HG03342 (cell line): ENCODE results near the gene ARL4A.
"Not testable (repeated sequence)": the region's sequence is repeated elsewhere in the genome, so short reads cannot be mapped to it uniquely, and the experiment has no call there.

Experiments used
- ATAC-seq: cut with Tn5 transposase; IDR thresholded peaks from one replicate; pipeline ENCODE4 v1.9.1; 2021; ENCODE audit warnings: mild to moderate bottlenecking, moderate library complexity; ENCODE audit not compliant: unreplicated experiment

ARL4A gene

DNA sequence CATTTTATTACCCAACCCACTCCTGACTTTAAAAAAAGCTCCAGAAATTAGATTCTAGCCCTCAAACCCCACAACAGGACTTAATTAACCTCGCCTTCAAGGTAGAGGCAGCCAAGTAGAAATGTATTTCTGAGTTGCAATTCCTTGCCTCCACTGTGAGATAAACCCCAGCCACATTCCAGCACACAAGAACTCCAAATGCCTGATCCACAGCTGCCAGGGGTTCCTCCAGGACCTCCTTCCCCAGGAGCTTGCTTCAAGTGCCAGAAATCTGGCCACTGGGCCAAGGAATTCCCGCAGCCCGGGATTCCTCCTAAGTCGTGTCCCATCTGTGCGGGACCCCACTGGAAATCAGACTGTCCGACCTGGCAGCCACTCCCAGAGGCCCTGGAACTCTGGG is 25.9 kb upstream of the ARL4A start:
- ATAC-seq = no peak

DNA sequence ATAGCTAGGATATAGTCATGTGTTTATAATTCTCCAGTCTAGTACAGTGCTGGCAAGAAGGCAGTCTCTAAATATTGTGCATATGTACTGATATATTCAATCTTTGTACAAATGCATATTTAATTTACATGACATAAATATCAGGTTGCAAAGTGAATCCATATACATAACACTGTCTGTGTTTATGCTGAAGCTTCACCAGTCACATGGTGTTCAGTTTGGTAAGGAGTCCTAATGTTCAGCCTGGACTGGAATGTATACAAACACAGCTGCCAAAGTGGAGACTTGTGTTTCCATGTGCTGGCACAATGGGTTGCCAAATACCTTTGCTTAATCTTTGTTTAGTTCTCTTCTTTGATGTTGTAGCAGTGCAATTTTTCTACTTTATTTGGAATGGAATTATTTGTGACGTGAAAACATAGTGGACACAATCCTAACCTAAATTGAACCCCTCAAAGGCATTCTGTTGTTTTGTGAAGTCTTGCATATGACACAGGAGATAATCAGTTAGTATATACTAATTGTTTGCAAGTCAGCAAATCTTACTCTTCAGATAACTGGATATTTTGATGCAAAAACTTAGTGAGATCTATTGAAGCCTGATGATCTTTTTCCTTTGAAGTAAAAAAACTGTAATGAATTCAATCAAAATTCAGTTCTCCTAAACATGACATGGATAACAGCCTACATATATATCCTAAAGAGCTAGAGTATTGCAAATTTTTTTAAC is 17.3 kb upstream of the ARL4A start:
- no peak for ATAC-seq

DNA sequence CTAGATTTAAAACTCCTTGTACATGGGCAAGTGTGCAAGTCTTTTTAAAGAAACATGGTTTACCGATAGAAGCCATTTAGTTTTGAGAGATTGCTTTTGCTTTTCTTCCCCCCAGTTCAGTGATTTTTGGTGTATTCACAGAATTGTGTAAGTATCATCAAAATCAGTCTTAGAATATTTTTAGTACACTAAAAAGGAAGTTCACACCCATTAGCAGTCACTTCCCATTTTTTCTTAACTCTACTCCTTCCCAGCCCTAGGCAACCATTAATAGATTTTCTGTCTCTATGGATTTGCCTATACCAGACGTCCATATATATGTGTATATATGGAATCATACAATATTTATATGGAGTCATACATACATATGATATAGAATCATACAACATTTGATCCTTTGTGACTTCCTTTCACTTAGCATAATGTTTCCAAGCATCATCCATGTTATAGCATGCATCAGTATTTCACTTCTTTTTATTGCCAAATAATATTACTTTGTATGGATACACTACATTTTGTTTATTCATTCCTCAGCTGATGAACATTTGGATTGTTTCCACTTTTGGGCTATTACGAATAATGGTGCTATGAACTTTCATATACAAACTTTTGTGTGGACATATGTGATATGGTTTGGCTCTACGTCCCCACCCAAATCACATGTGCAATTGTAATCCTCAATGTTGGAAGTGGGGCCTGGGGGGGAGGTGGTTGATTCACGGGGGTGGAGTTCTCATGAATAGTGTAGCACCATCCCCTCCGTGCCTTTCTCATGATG is 16.5 kb upstream of the ARL4A start:
- ATAC-seq = no peak

DNA sequence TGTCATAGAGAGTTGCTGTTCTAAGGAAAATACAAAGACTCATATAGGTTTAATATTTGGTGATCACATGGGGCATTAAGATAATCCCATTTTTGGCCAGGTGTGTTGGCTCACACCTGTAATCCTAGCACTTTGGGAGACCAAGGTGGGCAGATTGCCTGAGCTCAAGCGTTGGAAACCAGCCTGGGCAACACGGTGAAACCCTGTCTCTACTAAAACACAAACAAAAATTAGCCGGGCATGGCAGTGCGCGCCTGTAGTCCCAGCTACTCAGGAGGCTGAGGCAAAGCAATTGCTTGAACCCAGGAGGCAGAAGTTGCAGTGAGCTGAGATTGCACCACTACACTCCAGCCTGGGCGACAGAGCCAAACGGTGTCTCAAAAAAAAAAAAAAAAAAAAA is 14.0 kb upstream of the ARL4A start:
- not testable (repeated sequence) for ATAC-seq

DNA sequence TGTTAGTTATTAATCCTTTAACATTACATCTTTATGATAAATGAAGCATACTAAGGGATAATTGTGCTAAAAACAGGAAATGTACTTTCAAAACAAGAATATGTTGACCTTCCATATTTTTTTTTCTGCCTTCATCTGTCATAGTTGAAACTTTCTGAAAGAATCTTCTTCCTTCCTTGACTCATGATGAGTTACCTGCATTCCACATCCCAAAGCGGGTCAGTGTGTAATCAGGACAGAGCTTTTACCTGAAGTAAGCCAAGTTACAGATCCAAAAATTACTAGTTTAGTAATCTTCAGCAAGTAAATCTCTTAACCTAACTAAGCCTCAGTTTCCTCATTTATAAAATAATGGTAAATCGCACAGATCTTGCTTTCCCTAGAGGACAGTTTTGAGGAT is 13.4 kb upstream of the ARL4A start:
- no peak for ATAC-seq

DNA sequence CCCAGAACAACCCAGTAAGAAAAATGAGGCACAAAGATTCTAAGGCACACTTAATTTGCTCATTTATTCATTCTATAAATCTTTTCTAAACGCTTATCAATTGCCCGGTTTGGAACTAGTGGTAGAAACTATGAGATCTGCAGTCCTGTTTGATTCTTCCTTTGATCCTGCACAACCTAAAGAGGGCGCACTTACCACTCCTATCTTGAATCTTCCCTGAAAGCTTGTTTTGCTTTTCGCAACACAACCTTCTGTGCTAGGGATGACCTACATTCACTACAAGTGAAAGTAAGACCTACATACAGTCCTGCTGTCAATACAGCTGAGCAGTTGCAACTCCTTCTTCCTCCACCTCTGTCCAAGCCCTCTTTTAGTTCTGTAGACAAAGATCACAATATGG is 12.6 kb upstream of the ARL4A start:
- peak; percentile 44 for ATAC-seq

DNA sequence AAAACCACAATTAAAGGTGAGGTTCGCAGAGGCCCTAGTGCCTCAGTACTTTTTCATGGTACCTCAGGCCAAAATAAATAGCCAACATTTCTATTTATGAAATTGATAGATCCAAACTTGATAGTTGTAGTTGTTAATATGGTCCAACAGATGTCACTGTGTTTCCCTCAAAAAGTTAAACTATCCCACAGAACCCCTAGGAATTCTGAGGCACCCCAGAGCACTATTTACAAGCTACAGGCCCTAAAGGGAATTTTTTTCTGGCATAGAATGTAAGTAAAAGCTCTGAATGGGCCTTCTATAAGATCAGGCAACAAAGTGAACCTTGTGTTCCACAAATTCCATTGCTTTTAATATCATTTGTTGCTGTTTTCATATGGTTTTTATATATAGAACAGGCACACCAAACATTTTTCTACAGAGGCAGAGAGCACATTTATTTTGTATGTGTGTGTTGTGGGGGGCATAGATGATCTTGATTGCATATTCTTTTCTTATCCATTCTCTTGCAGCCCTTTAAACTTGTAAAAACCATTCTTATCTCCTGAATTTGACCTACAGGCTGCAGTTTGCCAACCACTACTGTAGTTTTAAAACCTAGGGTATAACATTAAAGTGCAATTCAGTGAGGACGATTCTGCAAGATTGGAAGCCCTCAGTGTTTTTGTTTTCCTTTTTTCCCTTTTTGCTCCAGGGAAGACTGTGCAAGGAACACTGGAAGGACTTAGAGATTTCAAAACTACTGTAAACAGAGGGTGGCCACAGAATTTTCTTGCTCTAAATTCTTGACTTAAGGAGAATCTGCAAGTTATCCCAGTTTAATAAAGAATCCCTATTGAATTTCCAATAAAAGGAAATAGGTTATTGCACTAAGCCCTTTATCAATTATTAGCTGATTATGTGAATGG is 3.5 kb upstream of the ARL4A start:
- ATAC-seq = no peak

DNA sequence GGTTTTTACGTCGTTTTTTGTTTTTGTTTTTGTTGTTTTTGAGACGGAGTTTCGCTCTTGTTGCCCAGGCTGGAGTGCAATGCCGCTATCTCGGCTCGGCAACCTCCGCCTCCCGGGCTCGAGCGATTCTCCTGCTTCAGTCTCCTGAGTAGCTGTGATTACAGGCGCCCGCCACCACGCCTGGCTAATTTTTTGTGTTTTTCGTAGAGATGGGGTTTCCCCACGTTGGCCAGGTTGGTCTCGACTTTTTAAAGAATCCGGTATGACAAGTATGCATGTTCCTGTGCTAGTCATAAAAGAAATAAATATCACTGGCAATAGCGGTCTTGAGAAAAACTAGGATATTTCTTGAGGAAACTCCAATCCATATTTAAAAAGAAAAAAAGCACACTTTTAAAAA is 2.7 kb upstream of the ARL4A start:
- no peak for ATAC-seq

DNA sequence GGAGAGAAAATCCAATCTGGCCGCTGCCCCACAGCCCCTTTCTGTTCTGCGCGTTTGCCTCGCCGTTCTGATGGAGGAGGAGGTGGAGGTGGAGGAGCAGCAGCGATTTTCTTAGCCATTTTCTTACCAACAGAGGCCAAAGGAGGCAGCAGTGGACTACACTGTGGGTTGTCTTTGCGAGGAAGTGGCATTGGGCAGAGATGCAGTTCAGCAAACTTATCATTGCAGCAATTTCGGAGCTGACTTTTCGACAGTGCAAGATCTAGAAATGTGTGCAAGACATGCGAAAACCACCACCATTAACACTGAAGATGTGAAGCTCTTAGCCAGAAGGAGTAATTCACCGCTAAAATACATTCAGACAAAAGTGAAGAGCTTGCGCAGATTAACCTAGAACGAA is 1.9 kb upstream of the ARL4A start:
- no peak for ATAC-seq

DNA sequence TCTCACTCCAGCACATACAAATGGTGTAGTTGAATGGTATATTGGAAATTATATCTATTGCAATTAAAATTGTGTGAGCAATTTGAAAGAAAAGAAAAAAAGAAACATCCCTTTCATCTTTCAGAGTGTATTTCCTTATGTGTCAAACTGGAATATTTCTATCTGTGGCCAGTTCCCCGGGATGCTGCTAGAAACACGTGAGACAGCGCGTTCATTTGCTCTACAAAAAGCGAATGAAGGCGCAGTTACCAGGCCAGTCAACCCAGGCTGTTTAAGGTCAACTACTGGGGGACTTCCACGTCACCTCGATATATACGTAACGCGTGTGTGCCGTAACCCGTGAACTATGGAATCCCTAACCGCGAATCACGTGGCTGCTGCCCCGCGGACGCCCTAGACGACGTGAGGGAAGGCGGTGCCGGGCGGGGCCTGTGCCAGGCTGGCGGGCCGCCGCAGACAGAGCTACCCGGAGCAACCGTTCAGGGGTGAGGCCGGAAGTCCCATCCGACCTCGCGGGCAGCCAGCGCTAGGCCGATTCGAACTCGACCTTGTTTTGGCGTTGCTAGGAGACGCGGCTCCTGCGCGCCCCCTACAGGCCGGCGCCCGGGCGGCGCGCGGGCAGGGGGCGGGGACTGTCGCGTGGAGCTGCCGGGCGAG is 1.1 kb upstream of the ARL4A start:
- ATAC-seq = peak; percentile 79

DNA sequence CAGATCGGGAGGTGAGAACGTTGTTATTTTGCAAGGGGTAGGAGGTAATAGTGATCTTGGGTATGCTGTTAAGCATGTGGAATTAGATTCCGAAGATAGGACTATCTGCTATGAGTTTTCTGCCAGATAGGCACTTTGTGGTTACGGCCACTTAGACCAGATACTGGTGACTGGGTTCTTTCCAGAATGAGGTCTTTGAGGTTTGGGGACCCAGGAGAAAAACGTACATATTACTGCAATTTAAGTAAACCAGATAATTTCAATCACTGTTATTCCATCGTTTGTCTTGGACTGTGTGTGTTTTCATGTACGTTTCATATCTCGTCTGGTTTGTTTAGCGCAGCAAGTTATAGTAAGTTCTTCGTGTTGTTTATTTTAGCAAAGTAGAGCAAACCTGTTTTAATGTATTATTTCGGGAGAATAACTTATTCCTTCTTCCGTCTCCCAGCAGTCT is 312 bp downstream of the ARL4A start:
- no peak for ATAC-seq

DNA sequence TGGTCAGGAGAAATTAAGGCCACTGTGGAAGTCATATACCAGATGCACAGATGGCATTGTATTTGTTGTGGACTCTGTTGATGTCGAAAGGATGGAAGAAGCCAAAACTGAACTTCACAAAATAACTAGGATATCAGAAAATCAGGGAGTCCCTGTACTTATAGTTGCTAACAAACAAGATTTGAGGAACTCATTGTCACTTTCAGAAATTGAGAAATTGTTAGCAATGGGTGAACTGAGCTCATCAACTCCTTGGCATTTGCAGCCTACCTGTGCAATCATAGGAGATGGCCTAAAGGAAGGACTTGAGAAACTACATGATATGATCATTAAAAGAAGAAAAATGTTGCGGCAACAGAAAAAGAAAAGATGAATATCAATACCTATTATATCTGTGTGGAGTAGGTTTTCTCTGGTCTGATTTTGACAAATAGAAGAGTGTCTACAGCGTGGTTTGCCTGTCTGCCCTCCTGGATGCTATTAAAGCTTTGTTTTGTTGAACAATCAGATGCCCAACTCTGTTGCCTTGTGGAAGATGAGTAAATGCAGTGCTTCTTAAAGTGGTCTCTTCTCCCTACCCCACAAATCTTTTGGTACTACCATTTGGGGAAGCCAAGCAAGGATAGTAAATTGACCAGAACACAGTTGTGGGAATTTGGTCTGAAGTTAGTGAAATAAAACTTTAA is 1.2 kb downstream of the ARL4A start:
- not testable (repeated sequence) for ATAC-seq

DNA sequence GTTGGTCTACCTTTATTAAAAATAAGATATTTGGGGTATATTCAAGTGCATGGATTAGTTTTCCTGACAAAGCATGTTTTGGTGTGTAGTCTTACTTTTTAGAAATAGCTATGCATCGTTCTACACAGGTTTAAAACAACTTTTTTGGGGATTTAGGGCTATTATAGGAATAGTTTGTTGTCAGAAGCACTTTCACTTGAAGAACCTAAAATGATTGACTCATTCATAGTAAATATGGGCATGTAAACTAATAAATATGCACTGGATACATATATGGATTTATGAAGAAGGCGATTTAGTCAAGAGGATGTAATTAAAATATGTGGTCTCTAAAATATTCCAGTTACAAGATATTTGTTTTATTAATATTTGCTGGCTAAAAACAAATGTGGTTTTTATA is 2.0 kb downstream of the ARL4A start:
- ATAC-seq = no peak

DNA sequence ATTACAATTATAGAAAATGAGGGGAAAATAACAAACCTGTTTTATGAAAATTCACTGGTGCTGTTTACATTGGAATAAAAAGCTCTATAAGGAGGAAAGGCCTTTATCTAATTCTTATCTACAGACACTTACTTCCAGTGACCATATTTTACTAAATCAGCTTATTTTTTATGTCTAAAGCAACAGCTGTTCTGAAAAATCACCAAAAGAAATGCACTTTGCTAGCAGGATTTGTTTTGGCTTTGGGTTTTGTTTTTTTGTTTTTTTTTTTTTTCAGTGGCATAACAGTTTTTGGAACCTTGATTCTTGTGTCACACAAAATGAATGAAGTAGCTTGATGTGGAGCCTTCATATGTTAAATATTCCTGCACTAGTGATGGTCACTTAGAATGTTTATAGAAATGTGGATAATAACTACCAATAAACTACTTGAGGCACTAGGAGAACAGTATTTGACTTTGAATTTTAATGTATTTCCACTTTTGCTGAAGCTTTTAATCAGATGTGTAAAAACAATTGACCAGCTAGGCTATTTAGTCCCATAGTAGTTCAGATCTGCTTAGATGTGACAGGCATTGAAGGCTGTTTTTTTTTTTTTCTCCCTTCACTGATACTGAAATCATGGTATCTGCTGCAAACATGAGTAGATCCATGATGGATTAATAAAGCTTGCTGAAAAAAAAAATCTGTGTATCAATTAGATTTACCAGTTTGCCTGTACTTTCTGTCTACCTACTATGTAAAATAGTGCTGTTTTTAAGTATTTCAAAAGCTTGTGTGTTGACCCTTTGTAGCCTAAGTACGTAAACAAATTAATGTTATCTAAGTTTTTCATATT is 2.8 kb downstream of the ARL4A start:
- ATAC-seq = no peak

DNA sequence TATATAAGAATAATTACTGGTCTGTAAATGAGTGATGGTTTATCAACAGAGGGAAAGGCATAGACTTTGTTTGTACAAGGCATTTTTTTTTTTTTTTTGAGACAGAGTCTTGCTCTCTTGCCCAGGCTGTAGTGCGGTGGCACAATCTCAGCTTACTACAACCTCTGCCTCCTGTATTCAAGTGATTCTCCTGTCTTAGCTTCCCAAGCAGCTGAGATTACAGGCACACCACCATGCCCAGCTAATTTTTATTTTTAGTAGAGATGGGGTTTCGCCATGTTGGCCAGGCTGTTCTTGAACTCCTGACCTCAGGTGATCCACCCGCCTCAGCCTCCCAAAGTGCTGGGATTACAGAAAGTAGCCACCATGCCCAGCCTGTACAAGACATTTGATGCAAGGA is 4.0 kb downstream of the ARL4A start:
- not testable (repeated sequence) for ATAC-seq

DNA sequence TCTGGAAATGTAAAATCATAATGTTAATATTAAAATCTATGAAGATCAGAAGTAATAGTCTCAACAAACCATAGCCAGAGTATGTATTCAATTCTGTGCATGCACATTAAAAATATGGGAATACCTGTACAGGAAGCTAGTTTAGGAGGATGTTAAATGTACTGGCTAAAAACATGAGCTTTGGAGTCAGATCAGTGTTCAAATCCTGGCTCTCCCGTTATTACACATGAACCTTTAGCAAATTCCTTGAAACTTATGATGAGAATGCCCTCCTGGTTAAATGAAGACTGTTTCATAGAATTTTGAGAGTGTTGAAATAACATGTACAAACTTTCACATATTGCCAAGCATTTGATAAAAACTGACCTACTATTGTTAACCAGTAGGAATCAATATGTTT is 4.6 kb downstream of the ARL4A start:
- no peak for ATAC-seq

DNA sequence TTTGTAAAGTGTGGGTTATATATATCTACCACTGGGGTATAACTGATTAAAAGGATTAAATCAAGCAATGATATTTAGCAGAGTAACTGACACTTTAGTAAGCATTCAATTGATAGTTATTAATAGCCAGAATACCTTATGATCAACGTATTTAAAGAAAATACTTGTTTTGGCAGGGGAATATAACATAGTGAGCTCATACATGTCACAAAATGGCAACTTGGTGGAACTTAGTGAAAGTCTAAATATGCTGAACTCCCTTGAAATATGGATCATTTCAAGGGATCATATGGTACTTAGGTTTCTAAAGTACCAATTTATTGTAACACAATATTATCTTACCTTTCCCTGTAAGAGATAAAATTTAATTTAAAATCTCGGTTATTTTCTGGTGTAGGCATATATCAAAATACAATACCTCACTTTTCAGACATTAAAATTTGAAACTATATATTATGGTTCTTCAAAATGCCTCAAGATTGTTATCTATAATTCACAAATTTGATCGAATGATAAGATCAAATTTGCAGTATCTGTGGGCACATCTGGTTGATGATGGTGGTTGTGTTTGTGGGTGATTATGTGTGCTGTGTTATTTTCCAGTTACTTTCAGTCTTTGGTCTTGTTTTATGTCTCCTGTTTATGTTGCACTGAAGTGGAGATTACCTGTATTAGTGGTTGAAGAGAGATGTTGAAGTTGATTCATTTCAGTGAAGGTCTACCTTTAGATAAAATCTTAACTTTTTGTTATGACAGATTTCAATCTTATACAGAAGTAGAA is 5.2 kb downstream of the ARL4A start:
- ATAC-seq = no peak

DNA sequence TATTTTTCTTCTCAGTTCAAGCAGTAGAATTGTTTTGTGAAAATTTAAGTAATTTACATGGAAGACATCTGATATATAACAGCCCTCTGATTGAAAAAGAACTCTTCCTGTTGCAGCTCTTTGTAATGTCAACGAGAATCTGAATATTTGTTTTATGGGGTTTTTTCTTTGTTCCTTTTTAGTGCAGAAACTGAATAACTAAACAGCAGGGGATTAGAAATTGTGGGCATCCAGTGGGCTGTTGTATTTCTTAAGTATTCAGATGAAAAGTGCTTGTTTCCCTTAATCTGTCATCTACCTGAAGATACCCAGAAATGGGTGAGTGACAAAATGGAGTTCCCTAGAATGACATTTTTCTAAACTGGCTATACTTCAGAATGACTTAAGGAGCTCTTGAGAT is 7.4 kb downstream of the ARL4A start:
- ATAC-seq = no peak

DNA sequence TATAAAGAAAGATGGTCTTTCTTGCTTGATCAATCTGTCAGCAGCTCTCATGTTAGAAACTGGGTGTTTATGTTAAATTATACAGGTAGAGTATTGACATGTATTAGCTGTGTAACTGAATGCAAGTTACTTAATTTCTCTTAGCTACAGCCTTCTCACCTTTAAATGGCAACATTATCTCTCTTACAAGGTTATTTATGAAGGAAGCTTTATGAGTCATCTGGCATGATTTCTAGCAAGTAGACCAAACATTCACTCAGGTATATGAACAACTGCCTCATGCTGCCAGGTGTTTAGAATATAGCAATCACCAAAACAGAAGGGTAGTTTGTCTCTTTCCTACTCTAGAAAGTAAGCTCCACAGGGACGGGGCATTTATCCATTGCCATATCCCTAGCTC is 8.5 kb downstream of the ARL4A start:
- ATAC-seq = no peak
